GM23248 (cell line): ENCODE data around the gene NT5M.

Source experiments
- EZH2 ChIP-seq: fragments of 200-600 bp; sonication (generic); IDR thresholded peaks from 2 replicates; pipeline ENCODE4 v1.6.1; 2018; ENCODE audit warnings: antibody characterized with exemption, mild to moderate bottlenecking; ENCODE audit not compliant: insufficient read depth, poor library complexity, severe bottlenecking
- EZH2phosphoT487 ChIP-seq: fragments of 200-600 bp; sonication (generic); IDR thresholded peaks from 2 replicates; pipeline ENCODE4 v1.6.1; 2018; ENCODE audit warnings: antibody characterized with exemption, moderate library complexity, mild to moderate bottlenecking, low read depth; ENCODE audit not compliant: insufficient read depth

DNA sequence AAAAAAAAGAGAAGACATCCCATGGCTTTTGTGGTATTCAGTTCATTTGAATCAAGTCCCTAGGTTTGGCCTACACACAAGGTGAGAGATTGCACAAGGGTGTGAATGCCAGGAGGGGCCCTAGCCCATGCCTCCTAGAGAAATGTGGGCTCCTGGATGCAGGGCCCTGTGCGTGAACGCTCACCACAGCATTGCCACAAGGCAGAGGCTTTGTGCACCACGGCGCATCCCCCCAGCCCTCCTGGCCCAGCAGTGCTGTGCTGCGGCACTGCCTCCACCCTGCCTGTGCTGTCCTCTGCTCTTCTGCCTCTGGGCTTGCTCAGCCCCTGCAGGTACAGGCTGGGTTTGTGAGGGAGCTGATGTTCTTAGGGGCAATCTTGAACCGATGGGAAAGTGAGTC, 92.7 kb downstream of the NT5M start:
- TF ChIP-seq EZH2phosphoT487 (no peak), EZH2 (no peak)
